ENCODE data around the gene ABCA1.
A peak's percentile ranks its signal among the peaks of the same experiment; 100 is the strongest.
"Not testable (repeated sequence)": the region's sequence is repeated elsewhere in the genome, so short reads cannot be mapped to it uniquely, and the experiment has no call there.

The ABCA1 gene, protein sequence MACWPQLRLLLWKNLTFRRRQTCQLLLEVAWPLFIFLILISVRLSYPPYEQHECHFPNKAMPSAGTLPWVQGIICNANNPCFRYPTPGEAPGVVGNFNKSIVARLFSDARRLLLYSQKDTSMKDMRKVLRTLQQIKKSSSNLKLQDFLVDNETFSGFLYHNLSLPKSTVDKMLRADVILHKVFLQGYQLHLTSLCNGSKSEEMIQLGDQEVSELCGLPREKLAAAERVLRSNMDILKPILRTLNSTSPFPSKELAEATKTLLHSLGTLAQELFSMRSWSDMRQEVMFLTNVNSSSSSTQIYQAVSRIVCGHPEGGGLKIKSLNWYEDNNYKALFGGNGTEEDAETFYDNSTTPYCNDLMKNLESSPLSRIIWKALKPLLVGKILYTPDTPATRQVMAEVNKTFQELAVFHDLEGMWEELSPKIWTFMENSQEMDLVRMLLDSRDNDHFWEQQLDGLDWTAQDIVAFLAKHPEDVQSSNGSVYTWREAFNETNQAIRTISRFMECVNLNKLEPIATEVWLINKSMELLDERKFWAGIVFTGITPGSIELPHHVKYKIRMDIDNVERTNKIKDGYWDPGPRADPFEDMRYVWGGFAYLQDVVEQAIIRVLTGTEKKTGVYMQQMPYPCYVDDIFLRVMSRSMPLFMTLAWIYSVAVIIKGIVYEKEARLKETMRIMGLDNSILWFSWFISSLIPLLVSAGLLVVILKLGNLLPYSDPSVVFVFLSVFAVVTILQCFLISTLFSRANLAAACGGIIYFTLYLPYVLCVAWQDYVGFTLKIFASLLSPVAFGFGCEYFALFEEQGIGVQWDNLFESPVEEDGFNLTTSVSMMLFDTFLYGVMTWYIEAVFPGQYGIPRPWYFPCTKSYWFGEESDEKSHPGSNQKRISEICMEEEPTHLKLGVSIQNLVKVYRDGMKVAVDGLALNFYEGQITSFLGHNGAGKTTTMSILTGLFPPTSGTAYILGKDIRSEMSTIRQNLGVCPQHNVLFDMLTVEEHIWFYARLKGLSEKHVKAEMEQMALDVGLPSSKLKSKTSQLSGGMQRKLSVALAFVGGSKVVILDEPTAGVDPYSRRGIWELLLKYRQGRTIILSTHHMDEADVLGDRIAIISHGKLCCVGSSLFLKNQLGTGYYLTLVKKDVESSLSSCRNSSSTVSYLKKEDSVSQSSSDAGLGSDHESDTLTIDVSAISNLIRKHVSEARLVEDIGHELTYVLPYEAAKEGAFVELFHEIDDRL (N-terminal part only)

DNA sequence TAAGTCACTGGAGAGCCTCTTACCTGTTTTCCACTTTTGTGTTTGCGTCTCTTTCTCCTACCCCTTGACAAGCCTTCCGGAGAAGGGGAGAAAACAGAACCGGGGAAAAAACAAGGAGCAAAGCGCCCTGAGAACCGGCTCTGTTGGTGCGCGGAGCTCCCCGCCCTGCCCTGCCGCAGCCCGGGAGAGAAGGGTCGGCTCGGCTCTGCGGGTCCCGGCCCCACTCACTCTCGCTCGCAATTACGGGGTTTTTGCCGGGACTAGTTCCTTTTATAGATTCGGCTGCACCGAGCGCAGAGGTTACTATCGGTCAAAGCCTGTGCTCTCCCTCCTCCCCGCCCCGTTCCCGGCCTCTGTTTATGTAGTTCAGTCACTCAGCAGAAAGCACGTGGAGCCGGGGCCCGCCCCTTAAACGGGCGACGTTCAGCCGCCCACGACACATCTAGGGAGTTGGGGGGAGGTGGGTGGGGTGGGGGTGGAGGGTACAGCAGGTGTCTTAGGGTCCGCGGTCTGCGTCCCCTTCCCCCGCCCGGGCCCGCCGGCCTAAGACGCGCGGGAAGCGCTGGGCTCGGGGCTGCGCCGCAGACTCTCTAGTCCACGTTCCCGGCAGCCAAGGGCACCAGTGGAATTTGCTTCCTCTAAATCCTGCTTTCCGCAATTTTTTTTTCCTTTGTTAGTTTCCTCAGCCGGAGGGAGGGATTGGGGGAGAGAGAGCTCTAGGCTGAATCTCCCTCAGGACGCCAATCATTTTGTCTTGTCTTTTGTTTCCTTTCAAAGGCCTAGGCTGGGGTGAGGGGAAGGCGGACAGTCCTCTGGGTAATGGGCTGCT is at the start of gene ABCA1:
TSS of gene ABCA1 (minus strand) at position 244 of the 829 bp plus-strand sequence. CDS start 24,476 bp downstream, outside the sequence.
- DNase-seq, result peak; percentile 77

DNA sequence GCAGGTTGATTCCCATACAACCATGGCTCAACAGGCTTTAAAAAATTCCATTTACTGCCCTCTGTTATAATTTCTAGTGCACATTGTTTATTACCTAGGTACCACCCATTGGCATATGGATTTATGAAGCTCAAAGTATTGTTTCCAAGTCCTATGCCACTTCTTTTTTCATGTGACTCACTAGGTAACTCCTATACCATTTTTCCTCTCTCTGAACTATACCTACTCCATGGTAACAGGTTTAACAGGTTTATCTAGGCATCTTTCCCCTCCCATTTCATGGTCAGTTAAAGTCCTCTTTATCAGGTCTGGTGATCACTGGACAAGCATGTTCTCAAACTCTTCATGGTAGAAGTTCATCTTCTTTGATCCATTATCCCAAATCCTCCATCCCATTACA is 49.6 kb upstream of the ABCA1 start:
- DNase-seq, result no peak

DNA sequence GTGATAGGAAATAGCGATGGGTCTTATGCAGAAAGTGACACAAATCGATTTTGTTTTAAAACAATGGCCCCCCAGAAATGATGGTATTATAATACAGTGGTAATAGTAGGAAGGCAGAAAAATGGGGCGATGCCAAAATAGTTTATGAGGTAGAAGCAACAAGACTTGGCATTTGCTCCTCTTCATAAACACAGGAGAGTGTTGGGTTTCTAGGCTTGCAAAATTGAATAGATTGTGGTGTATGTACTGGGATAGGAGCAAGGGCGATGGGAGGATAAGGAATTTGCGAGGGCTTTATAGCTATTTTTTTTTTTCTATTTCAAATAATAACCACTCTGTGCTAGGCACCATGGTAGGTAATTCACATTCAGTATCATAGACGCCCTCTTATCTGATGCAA is 49.2 kb upstream of the ABCA1 start:
- DNase-seq, result no peak

DNA sequence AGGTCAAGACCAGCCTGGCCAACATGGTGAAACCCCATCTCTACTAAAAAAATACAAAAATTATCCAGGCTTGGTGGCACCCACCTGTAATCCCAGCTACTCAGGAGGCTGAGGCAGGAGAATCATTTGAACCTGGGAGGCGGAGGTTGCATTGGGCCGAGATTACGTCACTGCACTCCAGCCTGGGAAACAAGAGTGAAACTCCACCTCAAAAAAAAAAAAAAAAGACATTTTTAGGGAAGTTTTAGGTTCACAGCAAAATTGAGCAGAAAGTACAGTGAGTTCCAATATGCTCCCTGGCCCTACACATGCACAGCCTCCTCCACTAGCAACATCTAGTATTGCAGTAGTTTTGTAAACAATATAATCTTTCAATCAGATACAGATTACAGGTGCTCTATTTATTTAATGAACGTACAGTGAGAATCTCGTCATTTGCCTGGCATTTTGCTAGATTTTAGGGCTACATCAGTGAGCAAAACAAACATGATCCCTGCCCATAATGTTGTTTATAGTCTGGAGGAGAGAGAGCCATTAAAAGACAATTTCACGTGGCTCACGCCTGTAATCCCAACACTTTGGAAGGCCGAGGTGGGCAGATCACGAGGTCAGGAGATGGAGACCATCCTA is 48.1 kb upstream of the ABCA1 start:
- not testable (repeated sequence) for DNase-seq

DNA sequence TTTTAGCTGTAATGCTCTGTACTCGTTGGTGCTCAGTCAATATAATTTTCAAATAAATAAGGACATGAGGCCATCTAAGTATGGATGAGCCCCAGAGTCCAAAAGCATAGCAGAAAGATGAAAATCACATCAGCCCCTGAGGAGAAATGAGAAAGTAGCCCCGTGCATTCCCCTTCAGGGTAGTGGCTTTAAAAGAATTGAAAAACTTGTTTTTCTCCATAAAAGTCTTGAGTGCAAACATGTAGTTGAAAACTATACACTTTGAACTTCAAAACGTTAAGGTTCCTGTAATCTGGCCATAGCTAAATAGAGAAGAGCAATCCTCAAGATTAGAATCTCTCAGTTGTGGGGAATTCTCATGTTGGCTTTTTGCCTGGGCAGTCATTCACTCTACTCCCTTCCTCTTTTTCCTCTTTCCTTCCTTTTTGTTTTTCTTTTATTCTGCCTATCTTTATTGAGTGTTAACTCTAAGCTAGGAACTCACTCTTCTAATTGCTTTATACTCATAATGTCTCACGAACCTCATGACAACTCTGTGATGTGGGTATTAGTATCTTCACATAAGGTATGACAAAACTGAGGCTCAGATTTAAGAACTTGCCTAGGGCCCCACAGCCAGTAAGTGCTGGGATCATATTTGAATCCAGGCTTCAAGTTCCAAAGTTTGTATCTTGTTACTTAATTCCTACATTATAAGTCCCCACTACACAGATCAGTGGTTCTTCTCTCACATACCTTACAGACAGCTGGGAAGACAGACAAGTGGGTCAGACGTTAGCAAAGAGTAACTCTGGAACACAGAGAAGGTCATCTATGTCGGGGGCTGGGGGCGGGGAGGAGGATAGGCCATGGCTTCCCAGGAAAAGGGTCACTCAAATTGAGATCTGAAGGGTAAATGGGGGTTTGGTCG is 46.4 kb upstream of the ABCA1 start:
- no peak for DNase-seq

DNA sequence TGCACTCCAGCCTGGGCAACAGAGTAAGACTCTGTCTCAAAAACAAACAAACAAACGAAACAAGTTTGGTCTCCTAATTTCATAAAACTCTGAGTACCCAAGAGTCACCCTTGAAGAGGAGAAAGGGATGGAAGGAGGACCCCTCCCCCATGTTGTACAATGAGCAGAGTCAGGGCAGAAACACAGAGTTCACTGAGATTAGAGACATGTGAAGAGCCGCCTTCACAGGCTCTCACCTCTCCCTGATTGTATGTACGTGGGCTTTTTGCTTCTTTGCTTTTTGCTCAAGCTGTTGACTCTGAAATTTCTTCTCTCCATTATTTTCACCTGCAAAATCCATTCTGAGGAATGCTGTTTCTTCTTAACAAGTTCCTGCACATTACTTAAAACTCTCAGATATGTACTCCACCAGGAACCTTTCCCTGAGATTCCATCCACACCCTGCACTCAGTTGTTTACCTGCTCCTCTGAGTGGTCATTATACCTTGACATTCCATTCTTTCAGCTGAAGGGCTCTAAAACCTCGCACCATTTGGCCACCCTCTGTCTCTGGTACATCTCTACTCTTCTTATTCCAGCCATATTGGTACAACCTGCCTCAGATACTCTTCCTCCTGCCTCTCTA is 44.4 kb upstream of the ABCA1 start:
- DNase-seq, result no peak

DNA sequence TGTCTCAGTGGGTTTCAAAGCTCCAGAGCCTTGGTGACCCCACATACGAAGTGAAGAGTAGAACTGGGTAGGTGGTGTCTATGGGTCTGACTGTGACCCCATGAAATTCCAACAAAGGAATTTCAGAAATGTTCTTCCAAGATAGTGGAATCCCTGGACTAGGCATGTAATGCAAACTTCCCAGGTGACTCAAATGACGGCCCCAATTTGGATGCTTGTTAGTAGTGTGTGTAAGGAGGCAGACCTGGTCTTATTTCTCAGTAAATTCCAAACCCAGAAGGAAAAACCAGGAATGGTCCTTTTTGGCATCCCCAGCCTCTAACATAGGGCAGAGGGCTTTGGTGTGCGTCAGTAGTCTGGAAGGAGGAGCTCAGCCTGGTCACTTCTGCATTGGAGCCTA is 43.6 kb upstream of the ABCA1 start:
- DNase-seq, result no peak

DNA sequence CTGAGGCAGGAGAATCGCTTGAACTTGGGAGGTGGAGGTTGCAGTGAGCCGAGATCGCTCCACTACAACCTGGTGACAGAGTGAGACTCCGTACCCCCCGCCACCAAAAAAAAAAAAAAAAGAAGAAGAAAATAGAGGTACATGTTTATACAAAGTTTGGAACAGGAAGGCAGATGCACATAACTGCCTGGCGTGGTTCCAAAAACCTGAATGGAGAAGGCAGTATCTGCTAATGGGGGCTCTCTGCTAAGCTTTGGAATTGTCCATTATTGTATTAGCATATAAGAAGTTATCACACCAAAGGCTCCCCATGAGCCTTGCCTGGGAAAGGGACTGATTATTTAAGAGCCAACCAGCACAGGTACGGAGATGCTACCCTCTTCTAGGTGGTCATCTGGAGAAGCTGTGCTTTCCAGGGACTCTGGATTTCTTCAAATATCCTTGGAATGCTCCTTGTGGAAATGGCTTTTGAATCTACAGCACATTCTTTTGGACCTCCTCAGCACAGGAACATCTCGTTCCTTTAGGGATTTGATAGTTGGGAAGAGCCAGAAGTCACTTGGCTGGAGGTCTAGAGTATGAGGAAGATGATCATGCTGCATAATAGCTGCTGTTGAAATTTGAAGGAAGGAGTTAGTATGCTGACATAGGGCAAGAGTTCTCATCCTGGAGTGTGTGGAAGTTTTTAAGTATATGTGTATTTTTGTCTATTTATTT is 42.5 kb upstream of the ABCA1 start:
- no peak for DNase-seq

DNA sequence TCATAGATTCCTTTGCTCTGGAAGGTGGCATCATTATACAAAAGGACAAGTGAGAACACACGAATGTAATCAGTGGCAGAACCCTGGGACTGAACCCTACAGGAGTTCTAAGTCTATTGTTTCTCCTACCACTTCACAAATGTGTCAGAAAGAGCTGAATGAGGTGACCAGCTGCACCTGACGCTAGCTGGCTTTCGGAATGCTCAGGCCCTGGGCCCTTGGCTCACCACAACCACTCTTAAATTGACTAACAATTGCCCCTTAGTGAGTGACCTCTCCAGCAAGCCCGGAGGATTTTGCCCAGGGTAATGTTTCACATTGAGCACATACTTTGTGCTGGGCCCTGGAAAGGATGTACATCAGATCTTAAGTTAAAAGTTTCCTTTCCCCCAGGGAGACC is 41.2 kb upstream of the ABCA1 start:
- no peak for DNase-seq

DNA sequence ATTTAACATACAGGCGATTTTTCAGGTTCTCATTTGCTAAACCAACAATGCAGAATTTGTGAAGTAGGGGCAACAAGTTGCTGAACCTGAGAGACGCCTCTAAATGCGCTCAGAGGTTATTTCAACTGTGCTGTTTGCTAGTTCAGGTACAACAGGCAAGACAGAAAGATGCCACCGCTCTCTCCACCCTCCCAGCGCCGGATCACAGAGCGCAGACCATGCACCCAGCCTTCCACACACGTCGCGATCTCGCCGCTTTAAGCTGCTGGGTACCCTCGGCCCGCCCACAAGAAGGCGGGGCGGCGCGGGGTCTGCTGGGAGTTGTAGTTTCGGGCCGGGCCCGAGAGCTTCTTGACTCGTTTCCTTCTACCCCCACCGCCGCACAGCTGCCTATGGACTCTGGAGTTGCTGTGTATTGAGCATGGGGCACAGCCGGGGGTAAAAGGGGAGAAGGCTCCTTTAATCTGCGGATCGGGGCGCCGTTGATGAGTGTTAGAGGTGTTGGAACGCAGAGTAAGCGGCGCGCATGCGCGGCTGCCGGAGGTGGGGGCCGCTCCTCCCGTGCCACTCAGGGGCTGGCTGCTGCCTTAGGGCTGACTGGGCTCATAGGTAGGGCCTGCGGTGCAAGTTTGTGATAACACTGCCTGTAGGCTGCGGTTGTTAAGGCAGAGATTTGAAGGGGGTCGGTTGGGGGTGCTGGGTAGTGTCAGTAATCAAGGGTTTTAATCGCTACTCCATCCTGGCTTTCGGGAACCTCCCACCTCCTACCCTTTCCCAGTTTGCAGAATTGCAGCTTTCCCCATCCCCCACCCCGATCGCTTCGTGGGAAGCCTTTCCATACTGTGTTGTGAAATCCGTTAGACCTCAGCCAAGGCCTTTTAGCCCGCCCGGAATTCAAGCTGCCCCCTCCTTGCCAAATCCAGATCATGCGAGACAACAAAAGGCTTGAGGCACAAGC is 40.3 kb upstream of the ABCA1 start:
- peak; percentile 91 for DNase-seq

DNA sequence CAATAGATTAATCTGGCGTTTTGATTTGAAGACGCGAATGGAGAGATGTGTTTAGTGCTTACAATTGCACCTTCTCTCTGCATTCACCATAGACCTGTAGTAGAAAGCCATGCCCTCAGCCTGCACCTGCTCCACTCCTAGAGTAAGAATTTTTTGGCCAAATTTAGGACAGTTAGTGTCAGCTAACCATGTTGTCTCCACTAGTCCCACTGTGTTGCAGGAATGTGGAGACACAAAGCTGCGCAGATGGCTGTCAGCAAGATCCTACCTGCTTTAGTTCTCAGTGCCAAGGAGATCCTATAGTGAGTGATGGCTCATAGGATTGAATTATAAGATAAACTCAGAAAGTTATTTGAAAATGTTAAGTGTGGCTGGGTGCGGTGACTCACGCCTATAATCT is 35.1 kb upstream of the ABCA1 start:
- DNase-seq, result no peak

DNA sequence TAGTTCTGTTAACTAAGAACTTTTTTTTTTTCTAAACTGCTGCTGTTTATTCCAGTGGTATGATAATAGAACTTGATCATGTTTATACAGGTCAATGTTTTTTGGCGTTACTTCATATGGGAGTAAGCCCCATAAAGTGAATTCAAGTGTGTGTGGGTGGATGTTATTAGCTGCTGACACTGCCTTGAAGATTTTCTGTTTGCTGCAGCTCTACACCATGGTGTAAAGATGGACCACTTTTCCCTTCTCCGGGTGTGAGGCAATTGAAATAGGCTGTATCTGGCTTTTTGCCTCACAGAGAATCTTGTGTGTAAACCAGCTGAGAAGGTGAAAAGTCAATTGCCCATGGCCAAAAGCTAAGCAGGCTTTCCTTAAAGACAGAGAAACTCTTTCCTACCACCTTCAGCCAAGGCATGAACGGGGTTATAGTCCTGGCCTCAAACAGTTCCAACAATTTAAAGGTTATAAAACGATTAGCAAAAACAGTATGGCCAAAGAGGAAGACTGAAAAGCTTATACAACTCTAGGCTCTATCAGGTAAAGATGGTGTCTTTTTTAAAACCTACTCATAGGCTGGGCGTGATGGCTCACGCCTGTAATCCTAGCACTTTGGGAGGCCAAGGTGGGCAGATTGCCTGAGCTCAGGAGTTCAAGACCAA is 33.9 kb upstream of the ABCA1 start:
- no peak for DNase-seq

DNA sequence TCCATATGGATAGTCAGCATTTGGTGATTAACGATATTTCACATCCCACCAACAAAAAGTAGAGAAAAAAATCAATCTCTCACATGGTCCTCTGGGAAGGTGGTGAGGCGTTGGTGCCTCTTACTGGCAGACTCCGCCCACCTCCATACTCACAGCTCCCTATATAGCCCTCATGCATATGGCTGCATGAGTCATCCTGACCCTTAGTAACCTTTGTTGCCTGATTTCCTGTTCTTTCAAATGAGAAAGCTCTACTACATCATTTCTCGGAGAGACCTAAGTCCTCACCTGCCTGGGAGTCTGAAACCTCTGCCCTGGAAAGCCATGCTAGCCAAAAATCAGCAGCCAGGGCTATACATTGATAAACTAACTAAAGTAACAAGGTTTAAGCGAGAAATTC is 33.3 kb upstream of the ABCA1 start:
- peak; percentile 73 for DNase-seq

DNA sequence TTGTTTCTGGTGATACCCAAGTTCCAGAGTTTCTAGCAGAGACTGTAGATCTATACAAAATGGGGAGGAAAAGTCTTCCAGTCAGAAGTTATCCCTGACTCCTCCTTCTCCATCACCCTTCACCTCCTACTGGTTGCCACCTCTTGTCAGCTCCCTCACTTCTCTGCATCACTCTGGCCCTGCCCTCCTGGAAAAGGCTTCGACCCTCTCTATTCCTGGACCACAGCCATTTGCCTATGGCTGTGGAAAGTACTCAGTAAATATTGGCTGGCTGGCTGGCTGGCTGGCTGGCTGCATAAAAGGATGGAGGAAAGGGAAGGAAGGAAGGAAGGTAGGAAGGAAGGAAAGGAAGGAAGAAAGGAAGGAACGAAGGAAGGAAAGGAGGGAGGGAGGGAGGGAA is 32.7 kb upstream of the ABCA1 start:
- no peak for DNase-seq

DNA sequence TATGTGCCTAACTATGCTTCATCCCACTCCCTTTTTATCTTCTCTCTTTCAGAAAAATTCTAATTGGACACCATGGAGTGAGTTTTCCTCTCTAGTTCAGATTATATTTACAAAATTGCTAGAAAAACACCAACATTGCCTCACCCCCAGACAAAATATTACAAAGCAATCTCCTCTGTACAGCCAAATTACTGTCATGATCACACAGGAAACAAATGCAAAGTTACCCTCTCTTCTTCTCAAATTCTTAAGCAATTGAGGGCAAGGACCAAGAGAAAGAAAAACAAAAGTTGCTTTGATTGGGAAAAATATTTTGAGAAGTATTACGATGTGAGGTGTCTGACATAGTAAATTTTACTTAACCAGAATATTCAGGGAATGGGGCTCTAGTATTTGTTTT is 30.8 kb upstream of the ABCA1 start:
- DNase-seq, result no peak

DNA sequence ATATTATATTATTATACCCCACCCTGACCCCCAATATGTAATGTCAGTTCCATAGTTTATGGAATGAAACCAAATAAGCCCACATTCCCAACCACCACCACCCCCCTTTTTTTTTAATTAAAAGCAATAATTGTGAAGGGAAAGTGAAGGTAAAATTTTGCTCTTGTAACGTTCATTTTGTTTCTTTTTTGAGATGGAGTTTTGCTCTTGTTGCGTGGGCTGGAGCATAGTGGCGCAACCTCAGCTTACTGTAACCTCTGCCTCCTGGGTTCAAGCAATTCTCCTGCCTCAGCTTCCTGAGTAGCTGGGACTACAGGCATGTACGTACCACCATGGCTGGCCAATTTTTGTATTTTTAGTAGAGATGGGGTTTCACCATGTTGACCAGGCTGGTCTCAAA is 30.1 kb upstream of the ABCA1 start:
- not testable (repeated sequence) for DNase-seq

DNA sequence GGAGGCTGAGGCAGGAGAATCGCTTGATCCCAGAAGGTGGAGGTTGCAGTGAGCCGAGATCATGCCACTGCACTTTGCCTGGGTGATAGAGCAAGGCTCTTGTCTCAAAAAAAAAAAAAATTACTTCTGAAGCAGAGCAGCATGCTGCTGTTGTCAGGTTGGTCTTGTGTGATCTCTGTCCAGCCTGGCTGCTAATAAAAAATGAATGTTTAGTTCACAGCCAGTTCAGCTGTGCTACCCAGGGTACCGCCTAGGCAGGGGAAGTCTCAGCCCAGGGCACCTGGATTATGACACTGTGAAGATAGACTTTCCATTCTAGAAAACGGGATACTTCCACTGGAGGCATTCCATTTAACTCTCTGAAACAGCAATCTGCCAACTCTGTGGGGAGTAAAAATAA is 23.5 kb upstream of the ABCA1 start:
- no peak for DNase-seq

DNA sequence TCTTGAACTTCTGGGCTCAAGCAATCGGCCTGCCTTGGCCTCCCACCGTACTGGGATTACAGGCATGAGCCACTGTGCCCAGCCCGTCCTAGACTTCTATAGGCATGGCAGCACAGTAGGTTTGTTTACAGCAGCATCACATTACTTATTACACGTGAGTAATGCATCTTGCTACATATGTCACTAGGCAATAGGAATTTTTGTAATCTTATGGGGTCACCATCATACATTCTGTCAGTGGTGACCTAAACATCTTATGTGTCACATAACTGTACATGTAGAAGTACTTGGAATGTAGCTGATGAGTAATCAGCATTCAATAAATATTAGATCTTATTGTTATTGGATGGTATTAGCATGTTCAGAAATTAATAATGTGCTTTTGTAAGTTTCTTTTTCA is 22.9 kb upstream of the ABCA1 start:
- DNase-seq, result no peak

Data from CD4-positive, alpha-beta T cell treated with Interleukin-6 for 4 hours (primary cell).